Femur (tissue), 1 donor: ENCODE results near the gene CHST3.

Experiments
- DNase-seq: peaks from one replicate; pipeline ENCODE4 v3.0.0-alpha.2; 2017

Gene CHST3

DNA sequence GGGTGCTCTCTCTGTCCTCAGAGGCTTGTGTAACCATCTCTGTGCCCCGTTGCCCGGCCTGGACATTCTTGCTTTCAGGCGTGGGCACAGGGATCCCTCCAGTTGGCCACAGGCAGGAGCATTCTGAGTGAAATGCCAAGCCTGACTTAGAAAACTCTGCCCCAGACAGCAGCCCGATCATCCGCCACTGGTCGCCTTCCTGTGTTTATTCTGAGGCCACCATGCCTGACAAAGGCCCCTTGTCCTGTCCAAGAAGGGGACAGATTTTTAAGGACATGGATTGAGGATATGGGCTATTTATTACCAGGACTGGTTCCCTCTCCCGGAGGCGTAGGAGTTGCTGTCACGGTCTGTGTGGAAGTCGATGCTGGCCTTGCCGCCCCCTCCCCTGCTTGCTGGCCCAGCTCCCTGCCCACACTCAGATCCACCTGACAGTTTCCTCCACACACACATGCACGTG lies 69.9 kb downstream of the CHST3 start:
- DNase-seq: no peak

DNA sequence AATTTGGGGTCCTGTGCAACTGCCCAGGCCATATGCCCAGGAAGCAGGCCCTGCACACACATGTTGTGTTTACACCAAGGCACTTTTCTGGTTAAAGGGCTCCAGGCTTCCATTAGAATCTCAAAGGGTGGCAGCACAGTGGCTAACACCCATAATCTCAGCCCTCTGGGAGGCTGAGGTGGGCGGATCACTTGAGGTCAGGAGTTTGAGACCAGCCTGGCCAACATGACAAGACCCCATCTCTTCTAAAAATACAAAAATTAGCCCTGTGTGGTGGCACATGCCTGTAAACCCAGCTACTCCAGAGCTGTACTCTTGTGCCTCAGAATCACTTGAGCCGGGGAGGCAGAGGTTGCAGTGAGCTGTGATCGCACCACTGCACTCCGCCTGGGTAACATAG lies 70.6 kb downstream of the CHST3 start:
- no peak for DNase-seq

DNA sequence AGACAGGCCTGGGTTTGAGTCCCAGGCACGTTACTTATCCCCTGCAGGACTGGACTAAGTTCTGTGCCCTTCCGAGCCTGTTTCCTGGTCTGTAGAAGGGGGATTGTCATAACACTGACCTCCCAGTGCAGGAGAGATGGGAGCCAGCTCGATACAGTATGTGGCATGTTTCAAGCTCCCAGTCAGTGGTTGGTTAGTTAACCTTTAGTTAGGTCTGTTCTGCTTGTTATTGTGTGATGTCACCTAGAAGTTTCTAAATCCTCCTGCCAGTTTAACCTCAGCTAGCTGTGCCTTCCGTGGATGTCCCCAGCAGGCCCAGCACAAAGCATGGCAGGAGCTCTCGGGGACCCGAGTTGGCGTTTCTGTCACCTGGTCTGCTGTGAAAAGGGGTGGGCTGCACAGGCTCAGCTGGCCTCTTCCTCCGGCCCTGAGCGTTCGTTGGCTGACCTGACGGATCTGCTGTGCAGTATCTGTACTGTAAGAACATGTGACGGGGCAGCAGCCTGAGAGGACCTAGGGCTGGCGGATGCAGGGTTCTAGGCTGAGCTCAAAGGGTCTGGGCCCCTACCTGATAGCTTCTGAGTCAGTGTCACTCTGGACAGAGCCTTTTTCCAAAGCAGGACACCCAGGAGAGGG lies 71.2 kb downstream of the CHST3 start:
- DNase-seq: no peak

DNA sequence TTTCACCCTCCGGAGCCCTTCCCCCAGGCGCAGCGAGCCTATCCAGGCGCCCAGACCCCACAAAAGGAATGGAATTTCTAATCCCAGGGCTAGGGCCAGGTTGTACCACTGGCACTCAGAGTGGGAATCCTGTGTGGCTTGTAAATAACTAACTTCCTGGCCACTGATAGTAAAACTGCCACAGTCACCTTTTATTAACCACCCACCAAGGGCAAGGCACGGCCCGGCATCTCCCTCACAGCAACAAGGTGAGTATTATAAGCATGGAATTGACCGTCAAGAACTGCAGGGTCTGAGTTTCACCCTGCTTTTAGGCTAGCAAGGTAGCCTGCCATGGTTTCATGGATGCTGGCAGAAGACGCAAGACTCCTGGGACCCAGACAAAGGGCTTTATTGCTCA lies 73.1 kb downstream of the CHST3 start:
- DNase-seq: no peak

DNA sequence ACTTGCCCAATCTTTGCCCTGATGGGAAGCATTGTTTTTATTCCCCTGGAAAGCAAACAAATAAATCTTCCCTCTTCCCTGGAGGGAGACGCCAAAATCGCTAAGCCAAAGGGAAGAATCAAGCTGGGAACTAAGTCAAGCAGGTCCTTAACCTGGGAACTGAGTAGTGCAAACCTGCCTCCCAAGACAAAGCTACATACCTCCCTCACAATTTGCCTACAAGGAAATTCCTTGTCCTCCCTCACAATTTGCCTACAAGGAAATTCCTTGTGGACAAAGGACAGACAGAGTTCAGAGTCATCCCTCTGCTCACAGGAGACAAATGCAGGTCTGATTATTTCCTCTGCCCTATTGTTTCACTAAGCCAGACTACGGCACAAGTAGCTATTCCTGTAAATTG lies 73.6 kb downstream of the CHST3 start:
- DNase-seq: no peak

DNA sequence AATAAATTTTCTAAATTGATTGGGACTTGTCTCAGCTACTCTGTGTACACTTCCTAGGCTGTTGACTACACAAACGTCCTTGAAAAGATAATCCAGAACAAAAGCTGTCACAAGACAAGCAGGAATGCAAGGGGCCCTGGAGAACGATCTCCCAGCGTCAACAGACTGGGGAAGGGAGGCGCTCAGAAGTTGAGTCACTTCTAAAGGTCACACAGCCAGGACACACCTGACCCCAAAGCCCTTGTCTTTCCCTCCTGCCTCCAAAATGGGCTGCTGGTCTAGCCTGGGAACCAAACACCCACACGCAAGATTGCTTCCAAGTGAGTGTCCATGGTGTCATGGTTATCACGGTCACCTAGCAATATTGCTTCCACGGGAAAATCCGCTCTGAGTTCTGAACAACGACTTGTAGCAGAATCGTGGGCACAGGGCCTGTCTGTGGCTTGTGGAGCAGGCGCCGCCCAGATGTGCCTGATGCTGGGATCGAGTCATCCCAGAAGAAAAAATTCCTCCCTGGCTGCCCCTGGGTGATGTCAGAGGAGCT lies 74.3 kb downstream of the CHST3 start:
- no peak for DNase-seq

DNA sequence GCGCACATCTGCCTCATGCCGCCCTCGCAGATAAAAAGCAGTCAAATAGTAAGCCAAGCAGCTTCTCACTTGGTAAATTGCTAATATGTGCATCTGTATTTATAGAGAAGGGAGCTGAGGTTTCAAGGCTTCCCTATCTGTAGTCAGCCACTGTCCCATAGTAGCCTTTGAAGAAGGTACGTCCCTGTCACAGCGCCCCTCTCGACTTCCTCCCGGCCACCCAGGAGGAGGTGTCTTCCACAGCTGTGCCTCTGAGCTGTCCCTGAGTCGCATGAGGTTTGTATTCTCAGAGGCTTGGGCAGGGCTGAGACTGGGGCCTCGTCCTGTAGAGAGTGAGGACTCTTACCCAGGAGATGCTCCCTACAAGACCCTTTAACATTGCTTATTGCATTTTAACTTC lies 75.2 kb downstream of the CHST3 start:
- DNase-seq: no peak

DNA sequence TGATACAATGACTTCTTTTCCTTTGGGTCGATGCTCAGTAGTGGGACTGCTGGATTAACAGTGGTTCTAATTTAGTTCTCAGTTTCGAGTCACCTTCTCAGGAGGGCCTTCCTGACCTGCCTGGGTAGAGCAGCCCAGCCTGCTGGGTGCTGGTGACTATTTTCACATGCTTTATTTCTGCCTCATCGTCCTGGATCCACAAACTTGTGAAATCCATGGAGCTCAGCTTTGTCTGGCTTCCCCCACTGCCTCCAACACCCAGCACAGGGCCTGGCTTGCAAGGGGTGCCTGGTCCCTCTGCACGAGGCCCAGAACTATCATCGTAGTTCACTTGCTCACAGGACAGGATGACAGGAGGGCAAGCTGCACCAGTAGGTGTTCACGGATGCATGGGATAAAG lies 77.3 kb downstream of the CHST3 start:
- DNase-seq: no peak

DNA sequence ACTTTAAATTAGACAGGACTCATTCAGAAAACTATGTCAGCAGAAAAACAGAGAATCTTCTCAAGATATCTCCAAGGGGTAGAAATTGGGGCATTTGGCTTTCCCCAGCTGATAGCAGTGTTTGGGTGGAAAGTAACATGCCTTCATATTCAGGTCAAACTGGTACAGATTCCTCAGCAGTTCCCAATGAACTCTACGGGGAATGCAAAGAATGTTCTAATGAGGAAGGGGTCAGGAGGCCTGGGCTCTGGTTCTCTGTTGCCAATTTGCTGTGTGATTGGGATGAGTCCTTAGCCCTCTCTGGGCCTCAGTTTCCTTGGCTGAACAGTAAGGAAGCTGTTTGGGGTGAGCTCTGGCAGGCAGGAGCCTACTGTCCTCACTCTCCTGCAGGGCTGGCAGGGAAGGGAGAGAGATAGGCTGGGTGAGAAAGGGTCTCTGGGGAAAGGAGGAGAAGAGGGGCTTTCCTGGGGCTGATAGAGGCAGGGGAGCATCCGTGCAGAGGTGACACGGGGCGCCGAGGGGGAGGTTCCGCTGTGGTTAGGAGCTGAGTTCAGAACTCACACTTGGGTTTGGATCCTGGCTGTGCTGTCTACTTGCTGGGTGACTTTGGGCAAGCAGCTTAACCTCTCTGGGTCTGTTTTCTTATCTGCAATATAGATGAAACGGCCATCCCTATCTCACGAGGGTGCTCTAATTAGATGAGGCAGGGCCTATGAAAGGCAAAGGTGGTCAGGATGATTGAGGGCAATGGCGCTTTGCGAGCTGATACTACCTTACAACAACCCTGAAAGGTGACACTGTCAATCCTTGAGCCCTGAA lies 79.0 kb downstream of the CHST3 start:
- DNase-seq: no peak

DNA sequence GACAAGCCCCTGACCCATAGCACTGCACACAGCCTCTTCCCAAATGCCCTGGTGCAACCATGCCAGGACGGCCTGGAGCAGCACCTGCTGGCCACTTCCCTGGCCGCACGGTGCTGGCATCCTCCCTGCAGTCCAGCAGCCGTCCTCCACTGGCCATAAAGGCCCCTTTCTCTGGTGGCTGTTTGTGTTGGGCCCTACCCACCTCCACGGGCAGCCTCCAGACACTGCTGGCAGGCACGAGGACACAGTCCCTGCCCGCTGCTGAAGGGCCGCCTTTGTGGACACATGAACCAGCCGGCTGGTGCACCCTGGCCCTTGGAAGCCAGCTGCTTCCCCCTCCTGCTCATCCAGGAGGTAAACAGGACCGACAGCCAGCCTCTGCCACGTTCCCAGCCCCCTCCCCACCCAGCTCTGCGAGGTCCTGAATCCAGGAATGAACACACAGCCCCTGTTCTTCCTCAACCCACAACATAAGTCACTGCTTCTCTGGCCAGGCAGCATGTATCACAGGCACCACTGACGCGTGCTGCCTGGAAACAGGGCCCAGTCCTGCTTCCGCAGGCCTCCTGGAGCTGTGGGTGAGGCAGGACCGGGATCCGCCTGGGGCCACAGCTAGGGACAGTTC lies 80.3 kb downstream of the CHST3 start:
- DNase-seq: peak; percentile 75

DNA sequence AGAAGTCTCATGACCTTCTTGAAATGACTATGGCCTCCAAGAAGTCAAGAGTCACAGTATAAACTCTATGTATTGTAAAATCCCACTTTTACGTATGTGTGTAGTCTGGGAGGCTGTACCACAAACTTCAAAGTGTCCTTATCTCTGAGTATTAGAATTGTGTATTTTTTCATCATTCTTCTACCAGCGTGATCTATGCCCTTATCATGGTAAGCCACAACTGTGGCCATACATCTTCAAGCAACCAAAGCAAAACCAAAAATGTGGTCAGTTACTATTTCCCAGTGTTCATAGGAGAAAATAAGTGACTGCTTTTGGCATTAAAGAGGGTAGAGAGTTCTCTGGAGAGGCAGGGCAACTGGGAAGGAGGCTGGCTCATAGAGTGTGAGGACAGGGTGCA lies 81.4 kb downstream of the CHST3 start:
- no peak for DNase-seq

DNA sequence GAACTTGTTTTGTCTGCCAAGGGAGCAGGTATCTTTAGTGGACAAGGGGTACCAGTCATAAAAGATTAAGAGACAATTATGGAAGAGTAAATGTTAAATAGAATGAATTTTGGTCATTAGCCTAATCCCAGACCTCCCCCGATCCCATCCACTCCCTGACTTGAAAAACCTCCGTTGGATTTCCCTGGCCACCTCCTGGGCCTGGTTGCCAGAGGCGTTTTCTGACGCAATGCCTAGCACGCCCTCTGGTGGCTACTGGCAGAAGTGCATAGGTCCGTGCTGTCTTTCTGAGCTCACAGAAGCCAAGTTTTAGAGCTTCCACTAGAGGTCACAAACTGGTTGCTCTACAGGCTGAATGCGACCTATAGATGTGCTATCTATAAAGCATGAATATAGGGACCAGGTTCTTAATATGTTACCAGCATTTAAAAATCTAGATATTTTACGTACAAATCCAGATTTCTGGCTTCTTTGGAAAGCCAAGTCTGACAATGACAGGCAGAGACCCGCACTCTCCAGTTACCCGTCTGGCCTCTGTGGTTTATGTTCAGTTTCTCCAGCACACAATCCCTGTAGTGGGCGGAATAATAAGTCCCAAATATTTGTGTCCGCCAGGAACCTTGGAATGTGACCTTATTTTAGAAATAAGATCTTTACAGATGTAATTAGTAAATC lies 84.4 kb downstream of the CHST3 start:
- peak; percentile 96 for DNase-seq

DNA sequence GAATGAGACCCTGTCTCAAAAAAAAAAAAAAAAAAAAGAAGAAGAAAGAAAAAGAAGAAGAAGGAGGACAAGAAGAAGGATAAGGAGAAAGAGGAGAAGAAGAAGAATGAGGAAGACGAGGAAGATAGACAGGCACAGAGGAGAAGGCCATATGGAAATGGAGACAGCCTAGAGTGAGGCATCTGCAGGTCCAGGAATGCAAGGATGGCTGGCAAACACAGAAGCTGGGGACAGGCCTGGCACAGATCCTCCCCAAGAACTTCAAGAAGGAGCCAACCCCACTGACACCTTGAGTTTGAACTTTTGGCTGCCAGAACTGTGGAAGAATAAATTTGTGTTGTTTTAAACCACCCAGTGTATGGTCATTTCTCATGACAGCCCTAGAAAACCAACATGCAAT lies 85.3 kb downstream of the CHST3 start:
- DNase-seq: no peak

DNA sequence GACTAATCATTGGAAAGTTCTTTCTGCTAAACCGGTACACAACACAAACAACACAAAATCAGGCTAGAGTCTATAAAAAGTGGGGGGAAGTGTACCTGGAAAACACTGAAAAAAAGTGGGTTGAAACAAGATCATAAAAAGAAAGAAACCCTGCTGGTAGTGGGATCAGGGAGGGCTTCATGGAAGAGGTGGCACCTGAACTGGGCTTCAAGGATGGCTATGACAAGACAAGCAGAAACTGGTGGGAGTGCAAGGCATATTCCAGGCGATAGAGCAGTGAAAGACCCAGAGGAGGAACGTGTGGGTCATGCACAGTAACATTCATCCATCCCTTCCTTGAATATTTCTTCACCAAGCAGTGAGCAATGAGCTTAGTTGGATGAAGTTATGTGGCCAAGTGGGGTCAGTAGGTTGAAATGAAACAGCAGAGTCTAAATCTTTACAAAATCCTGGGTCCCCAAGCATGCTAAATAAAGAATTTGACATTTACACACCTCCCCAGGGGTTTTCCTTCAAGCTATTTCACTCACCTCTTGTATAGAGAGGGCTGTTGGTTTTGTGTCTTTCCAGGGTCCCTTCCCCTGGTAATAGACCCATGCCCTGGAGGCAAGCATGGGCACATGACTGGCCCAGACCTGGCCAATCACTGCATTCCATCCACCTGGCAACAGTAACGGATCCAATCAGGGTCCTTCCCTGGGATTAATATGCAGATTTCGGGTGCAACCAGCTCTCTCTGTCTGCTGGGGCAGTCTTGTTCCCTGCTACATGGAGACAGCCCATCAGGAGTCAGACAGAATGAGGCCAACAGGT lies 86.0 kb downstream of the CHST3 start:
- DNase-seq: no peak

DNA sequence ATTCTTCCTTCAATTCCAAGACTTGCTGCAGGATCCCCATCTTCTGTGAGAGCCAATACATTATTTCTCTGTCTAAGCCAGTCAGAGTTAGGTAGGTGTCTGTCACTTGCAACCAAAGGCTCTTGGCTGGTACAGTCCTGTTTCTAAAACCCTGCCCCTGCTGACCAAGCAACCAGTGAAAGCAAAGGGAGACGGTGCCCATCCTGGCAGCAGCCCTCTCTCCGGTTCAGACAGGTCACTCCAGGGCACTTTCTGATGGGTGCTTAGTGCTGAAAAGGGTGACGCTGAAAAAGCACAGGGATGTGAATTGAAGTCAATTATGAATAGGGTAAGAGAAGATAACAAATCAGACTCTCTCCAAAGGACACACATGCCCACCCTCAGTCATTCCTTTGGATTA lies 86.7 kb downstream of the CHST3 start:
- DNase-seq: no peak

DNA sequence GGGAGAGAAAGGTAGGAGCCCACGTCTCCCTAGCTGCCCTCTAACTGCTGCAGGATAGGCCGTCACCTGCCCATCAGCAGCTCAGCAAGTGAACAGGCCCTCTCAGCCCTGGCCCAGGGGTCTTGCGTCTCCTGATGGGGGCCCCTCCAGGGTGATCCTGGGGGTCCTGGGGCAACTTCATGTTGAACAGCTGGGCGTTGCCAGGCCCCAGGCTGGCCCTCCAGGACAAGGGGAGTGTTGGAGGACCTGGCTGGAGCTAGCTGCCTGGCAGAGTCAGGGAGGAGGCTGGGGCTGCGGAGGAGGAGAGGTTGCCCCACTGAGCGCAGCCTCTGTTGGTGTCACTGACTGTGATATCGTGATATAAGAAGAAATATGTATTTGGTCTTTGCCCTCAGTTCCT lies 89.5 kb downstream of the CHST3 start:
- peak; percentile 8 for DNase-seq

DNA sequence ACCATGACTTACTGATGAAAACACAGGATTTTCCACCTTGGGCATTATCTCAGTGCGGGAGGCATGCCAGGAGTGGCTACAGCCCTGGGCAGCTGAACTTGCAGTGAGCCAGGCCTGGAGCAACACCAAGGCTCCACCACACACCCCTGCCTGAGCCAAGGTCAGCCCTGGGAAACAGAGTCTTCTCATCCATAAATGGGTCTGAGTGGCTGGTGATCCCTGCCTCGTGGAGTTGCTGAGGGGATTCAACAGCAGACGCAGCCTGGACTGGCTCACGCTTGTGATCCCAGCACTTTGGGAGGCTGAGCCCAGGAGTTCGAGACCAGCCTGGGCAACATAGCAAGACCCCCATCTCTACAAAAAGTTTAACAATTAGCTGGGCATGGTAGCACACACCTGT lies 91.9 kb downstream of the CHST3 start:
- no peak for DNase-seq

DNA sequence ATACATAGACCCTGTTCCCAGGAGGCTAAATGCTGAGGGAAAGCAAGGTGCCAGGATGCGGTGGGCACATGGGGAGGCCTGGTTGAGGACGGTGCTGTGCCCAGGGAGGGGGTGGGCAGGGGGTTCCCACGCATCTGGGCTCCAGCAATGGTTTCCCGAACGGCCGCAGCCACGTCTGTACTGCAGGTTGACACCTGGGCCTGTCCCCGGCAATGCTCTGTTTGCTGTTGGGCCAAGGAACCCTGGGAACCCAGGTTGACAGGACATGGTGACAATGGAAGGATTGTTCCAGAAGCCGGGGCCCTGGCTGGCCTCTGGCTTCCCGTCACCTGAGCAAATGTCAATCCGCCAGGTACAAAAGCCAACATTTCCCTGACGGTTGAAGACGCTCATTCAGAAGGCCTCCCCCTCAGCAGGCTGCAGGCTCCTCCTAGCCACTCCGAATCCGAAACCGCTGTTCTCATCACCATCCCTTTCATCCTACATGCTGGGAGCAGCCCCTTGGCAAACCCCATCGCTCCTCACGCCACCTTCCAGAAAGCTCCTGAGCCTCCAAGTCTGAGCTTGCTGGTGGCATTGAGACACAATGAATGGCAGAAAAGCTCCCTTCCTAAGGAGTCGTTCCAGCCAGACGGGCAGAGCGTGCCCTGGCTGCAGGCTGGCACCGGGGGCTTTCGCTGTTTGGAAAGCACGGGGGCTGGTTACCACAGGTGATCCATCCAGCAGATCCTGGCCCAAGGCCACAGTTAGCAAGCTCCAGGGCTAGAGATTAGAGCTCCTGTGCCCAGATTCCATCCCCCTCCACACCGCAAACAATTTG lies 92.9 kb downstream of the CHST3 start:
- no peak for DNase-seq

DNA sequence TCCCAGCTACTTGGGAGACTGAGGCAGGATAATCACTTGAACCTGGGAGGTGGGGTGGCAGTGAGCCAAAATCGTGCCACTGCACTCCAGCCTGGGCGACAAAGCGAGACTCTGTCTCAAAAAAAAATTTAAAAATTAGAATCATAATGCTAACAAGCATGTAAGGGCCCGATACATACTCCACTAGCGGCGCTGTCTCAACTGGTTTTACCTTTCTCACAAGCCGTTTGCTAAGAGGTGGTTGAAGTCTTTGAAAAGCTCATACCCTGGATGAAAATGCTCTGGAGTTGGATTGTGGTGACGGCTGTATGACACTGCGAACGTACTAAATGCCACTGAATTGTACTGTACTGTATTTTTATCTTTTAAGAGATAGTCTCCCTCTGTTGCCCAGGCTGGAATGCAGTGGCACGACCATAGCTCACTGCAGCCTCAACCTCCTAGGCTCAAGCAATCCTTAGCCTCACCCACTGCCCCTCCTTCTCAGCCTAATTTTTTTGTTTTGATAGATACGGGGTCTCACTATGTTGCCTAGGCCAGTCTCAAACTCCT lies 94.2 kb downstream of the CHST3 start:
- DNase-seq: no peak

DNA sequence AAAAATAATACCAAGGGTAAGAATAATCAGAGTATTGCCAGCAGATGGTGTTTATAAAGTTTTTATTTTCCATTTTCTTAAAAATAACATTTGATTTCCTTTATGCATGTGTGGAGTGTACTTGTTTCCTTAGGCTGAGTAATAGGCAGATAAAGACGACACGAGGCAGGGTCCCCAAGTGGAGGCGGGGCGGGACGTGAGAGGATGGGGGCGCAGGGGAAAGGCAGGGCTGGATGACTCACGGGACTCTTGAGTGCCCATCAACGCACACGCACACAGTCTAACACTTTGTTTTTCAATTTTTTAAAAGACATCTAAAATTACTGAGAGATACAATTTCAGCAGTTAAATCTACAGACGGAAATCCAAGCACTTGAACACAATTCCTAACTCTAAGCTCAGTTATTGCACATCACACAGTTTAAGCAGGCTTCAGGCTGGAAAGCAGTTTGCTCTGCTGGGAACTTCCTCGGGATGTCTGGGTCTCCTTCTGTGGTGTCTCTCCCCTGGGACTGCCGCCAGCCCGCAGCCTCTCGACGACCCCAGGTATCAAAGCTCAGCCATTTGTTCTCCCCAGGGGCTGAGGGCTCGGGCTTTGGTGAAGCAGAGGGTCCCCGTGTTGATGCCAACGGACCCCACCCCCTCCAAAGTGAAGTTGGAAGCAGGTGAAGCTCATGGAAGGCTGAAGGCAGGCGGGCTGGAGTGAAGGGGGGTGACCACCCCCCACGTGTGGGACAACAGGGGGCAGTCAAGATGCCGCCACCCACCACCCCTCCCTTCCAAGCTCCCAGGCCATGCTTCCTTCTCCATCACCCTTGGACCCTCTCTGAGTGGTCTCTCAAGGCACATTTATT lies 95.0 kb downstream of the CHST3 start:
- no peak for DNase-seq
